Breast epithelium (tissue), 3 donors: ENCODE data around the gene IPO4.

Experiments used
- POLR2AphosphoS5 ChIP-seq, 3 donors: sonication (generic); formaldehyde crosslinking; IDR thresholded peaks; one replicate each; pipeline ENCODE4 v1.6.1; 2017; ENCODE audit warnings: antibody characterized with exemption in 3 of 3
- TF ChIP-seq, protein P1 (sequence below), 3 donors: fragments of 450-650 bp; IDR thresholded peaks; one replicate each; pipeline ENCODE4 v1.5.1; 2016 to 2017; ENCODE audit warnings: antibody characterized with exemption in 3 of 3, mild to moderate bottlenecking in 3 of 3, moderate library complexity in 3 of 3

DNA sequence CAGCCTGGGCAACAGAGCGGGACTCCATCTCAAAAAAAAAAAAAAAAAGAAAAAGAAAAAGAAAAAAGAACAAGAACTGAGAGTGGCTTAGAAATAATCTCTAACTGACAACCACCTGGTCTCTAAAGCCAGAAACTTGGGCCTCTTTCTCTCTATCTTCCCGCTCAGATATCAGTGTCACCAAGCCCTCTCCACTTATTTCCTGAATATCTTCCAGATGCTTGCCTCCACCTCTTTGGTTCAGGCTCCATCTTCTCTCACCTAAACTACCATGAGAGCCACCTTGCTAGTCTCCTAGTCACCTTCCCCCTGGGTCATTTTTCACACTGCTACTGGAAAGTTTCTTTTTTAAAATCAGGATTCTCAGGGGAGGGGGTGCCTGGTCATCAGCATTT lies 8.4 kb upstream of the IPO4 start:
- TF ChIP-seq, protein P1, sequence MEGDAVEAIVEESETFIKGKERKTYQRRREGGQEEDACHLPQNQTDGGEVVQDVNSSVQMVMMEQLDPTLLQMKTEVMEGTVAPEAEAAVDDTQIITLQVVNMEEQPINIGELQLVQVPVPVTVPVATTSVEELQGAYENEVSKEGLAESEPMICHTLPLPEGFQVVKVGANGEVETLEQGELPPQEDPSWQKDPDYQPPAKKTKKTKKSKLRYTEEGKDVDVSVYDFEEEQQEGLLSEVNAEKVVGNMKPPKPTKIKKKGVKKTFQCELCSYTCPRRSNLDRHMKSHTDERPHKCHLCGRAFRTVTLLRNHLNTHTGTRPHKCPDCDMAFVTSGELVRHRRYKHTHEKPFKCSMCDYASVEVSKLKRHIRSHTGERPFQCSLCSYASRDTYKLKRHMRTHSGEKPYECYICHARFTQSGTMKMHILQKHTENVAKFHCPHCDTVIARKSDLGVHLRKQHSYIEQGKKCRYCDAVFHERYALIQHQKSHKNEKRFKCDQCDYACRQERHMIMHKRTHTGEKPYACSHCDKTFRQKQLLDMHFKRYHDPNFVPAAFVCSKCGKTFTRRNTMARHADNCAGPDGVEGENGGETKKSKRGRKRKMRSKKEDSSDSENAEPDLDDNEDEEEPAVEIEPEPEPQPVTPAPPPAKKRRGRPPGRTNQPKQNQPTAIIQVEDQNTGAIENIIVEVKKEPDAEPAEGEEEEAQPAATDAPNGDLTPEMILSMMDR (IDR thresholded peaks at IDR 0.05): no peak
- TF ChIP-seq POLR2AphosphoS5 (IDR thresholded peaks at IDR 0.05): no peak
